HG03457 (cell line): ENCODE measurements around the gene KIAA0825.

ENCODE experiments used
- ATAC-seq: cut with Tn5 transposase; IDR thresholded peaks from one replicate; pipeline ENCODE4 v1.9.1; 2021; ENCODE audit warnings: moderate number of reproducible peaks; ENCODE audit not compliant: unreplicated experiment

KIAA0825 gene

GRCh38 chr5:94314460-94315131 lies 303.8 kb downstream of the KIAA0825 start:
- ATAC-seq: no peak

GRCh38 chr5:94313696-94314095 lies 304.7 kb downstream of the KIAA0825 start:
- no peak for ATAC-seq

GRCh38 chr5:94313188-94313587 lies 305.2 kb downstream of the KIAA0825 start:
- no peak for ATAC-seq

- ATAC-seq: no peak
Measured at GRCh38 chr5:94312298-94312697, 306.1 kb downstream of the KIAA0825 start.

GRCh38 chr5:94310833-94311232 lies 307.6 kb downstream of the KIAA0825 start:
- no peak for ATAC-seq

GRCh38 chr5:94309141-94309540 lies 309.3 kb downstream of the KIAA0825 start:
- ATAC-seq: no peak

GRCh38 chr5:94308442-94308841 lies 310.0 kb downstream of the KIAA0825 start:
- ATAC-seq: no peak

GRCh38 chr5:94304146-94304545 lies 314.3 kb downstream of the KIAA0825 start:
- ATAC-seq: no peak

- ATAC-seq: no peak
Measured at GRCh38 chr5:94288937-94289336, 329.5 kb downstream of the KIAA0825 start.

- ATAC-seq: no peak
Measured at GRCh38 chr5:94285984-94286383, 332.4 kb downstream of the KIAA0825 start.

- no peak for ATAC-seq
Measured at GRCh38 chr5:94283093-94283492, 335.3 kb downstream of the KIAA0825 start.

- no peak for ATAC-seq
Measured at GRCh38 chr5:94281236-94281801, 337.1 kb downstream of the KIAA0825 start.

- no peak for ATAC-seq
Measured at GRCh38 chr5:94276751-94277150, 341.7 kb downstream of the KIAA0825 start.

- ATAC-seq: no peak
Measured at GRCh38 chr5:94276048-94276447, 342.4 kb downstream of the KIAA0825 start.

- ATAC-seq: no peak
Measured at GRCh38 chr5:94274707-94275106, 343.7 kb downstream of the KIAA0825 start.

GRCh38 chr5:94268226-94268625 lies 350.2 kb downstream of the KIAA0825 start:
- no peak for ATAC-seq

GRCh38 chr5:94267350-94267899 lies 351.0 kb downstream of the KIAA0825 start:
- ATAC-seq: no peak

- ATAC-seq: no peak
Measured at GRCh38 chr5:94266170-94266569, 352.2 kb downstream of the KIAA0825 start.

GRCh38 chr5:94263068-94263467 lies 355.3 kb downstream of the KIAA0825 start:
- ATAC-seq: no peak

- no peak for ATAC-seq
Measured at GRCh38 chr5:94260096-94260495, 358.3 kb downstream of the KIAA0825 start.

- no peak for ATAC-seq
Measured at GRCh38 chr5:94254214-94254613, 364.2 kb downstream of the KIAA0825 start.

- no peak for ATAC-seq
Measured at GRCh38 chr5:94250985-94251384, 367.4 kb downstream of the KIAA0825 start.

GRCh38 chr5:94249430-94249829 lies 369.0 kb downstream of the KIAA0825 start:
- no peak for ATAC-seq
